Erythroblast (primary cell): ENCODE results near the gene SLC18B1.

Source experiments
- DNase-seq, 2 experiments: peaks; one replicate each; lab custom pipeline; 2025; lab: John Stamatoyannopoulos, UW
- GATA1 ChIP-seq: IDR thresholded peaks from 2 replicates; pipeline ENCODE4 v1.6.1; 2011; ENCODE audit warnings: low read depth, mild to moderate bottlenecking, control low read depth, low read length, moderate library complexity
- POLR2A ChIP-seq: IDR thresholded peaks from 2 replicates; pipeline ENCODE4 v1.6.1; 2011; ENCODE audit warnings: mild to moderate bottlenecking, low read length

Gene SLC18B1

DNA sequence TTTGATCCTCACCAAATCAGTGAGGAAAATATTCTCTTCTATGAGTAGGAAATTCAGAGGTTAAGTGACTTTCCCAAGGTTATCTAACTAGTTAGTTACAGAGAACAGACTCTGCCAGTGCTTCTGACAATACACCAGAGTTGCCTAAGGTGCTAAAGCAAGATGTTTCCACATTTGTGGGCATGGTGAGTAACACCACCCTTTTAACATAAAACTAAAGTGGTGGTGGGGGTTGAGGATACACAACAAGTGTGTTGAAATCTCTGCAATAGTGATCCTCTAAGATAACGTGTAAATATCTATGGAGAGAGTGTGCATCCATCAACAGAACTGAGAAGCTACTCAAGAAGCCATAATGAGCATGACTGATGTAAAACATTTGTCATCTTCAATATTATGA, 52.4 kb downstream of the SLC18B1 start:
- TF ChIP-seq POLR2A, result no peak
- no peak for TF ChIP-seq GATA1

DNA sequence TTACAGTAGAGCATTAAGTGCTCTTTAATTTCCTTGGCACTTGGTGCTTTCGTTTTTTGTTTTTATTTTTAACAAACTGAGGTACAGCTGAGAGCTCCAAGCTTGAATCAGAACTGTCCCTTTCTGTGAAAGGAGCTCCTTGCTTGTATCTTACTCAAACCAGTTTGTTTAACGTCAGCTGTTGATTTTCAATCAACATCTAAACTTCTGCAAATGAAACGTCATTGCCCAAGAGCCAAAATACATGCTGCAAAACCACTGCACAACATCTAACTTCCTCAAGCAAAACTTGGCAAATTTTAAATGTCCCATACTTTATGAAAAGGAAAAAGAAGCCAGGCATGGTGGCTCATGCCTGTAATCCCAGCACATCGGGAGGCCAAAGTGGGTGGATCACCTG, 55.9 kb downstream of the SLC18B1 start:
- TF ChIP-seq POLR2A (no peak), GATA1 (no peak)
- DNase-seq, result no peak

More for the DNA sequence above, 52.4 kb downstream of the SLC18B1 start:
- no peak for DNase-seq

DNA sequence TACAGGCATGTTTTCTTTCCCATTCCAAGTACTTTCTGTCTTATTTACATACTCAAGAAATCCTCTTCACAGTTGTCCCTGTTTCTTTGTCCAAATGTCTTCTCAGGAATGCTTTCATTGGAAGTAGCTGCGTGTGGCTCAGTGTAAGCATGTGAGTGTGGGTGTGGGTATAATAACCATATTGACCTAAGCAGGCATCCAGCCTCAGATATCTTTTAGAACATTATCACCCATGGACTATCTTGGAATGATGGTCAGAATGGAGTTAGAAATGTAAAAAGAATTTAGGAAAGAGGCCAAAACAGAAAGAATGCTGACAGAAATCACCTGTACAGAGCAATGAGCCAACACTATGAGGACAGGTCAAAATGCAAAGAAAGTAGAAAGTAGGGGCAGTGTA, 57.2 kb downstream of the SLC18B1 start:
- TF ChIP-seq GATA1 (no peak), POLR2A (no peak)
- no peak for DNase-seq

- DNase-seq, result no peak
- TF ChIP-seq GATA1, result no peak
- no peak for TF ChIP-seq POLR2A
Observed at GRCh38 chr6:132736239-132736638, 62.2 kb downstream of the SLC18B1 start.

- peak; percentile 3 to 16 for DNase-seq
- TF ChIP-seq POLR2A (no peak), GATA1 (no peak)
Observed at GRCh38 chr6:132734694-132735236, 63.7 kb downstream of the SLC18B1 start.

DNA sequence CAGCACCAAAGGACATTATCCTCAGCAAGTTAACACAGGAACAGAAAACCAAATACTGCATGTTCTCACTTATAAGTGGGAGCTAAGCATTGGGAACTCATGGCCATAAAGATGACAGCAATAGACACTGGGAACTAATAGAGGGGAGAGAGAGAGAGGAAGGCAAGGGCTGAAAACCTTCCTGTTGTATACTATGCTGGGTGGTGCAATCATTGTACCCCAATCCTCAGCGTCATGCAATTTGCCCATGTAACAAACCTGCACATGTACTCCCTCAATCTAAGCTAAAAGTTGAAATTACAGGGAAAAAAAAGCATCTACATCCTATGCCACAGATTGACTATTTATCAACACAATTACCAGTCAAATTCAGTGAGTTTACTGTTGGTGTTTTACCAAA, 64.6 kb downstream of the SLC18B1 start:
- TF ChIP-seq POLR2A (no peak), GATA1 (no peak)
- no peak for DNase-seq

DNA sequence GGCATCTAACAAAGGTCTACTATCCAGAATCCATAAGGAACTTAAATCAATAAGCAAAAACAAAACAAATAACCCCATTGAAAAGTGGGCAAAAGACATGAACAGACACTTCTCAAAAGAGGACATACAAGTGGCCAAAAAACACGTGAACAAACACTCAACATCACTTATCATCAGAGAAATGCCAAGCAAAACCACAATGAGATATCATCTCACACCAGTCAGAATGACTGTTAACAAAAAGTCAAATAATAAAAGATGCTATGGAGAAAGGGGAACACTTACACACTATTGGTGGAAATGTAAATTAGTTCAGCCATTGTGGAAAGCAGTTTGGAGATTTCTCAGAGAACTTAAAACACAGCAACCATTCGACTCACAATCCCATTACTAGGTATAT, 65.2 kb downstream of the SLC18B1 start:
- TF ChIP-seq GATA1, result no peak
- TF ChIP-seq POLR2A, result no peak
- DNase-seq, result no peak

DNA sequence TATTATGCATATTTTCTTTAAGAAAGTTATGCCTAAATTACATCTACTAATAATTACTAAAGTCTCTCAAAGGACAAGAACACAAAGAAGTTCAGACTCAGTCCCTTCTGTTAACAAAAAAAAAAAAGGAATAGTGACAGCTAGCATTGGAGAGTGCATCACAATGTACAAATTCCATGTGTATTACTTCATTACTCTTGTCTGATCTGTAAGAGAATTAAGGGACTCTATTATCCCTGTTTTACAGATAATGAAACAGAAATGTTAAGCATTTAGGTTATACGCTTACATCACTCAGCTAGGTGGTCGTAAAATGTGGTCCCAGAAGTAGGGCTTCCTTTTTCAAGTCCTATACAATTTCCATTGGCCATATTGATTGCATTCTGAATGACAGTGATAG, 67.4 kb downstream of the SLC18B1 start:
- no peak for TF ChIP-seq GATA1
- no peak for TF ChIP-seq POLR2A
- DNase-seq, result no peak

- TF ChIP-seq POLR2A, result no peak
- TF ChIP-seq GATA1, result no peak
- DNase-seq, result no peak
Observed at GRCh38 chr6:132730560-132730959, 67.9 kb downstream of the SLC18B1 start.

DNA sequence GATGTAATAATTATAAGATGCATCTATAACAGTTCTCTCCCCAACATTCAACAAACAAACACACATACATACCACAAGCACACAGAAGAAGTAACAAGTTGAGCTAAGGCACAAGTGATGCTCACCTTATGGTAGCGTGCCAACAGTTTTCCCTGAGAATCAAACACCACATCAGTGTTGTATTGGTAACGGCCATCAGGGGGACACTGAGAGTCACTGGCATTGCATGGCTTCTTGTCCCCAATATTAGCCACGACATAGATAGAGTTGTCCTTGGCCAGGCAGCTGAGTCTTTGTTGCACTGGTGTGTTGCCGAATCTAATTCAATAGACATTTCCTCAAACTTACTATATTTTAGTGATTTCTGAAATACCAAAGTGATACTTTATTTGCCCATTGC, 69.8 kb downstream of the SLC18B1 start:
- no peak for TF ChIP-seq GATA1
- TF ChIP-seq POLR2A, result no peak
- DNase-seq, result peak; percentile 20 to 26

- TF ChIP-seq POLR2A (no peak), GATA1 (no peak)
Observed at GRCh38 chr6:132726608-132726975, 71.8 kb downstream of the SLC18B1 start.

GRCh38 chr6:132725947-132726607, 72.4 kb downstream of the SLC18B1 start:
- DNase-seq, result no peak
- no peak for TF ChIP-seq POLR2A
- TF ChIP-seq GATA1, result no peak

More at GRCh38 chr6:132726608-132726975, 71.8 kb downstream of the SLC18B1 start:
- DNase-seq, result no peak

DNA sequence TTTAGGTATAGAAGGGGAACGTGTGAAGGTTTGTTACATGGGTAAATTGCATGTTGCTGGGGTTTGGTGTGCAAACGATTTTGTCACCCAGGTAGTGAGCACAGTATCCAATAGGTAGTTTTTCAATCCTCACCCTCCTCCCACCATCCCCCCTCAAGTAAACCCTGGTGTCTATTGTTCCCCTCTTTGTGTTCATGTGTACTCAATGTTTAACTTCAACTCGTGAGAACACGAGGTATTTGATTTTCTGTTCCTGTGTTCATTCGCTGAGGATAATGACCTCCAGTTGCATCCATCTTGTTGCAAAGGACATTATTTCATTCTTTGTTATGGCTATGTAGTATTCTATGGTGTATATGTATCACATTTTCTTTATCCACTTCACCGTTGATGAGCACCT, 73.0 kb downstream of the SLC18B1 start:
- DNase-seq, result no peak
- TF ChIP-seq POLR2A, result no peak
- TF ChIP-seq GATA1, result no peak

GRCh38 chr6:132719736-132720448, 78.5 kb downstream of the SLC18B1 start:
- TF ChIP-seq POLR2A (no peak), GATA1 (no peak)
- no peak for DNase-seq
